K562 (cell line): ENCODE data around the gene IFNGR2. TPM values are rescaled to one million over a fixed set of nuclear protein-coding genes. Genes with fewer than 3 reads are reported as not detected.

Experiments
- ATAC-seq: fragments of 200-7000 bp; cut with Tn5 transposase; 3 replicates; pipeline ENCODE4 v1.9.1; 2020; ENCODE audit warnings: moderate library complexity
- BruUV-seq: library from RNA; stranded (reverse); fragments of 400-500 nt; replicated peaks from 2 replicates; lab custom pipeline; 2021; lab: Mats Ljungman, UMichigan
- CTCF ChIA-PET: fragments of 300-600 bp; formaldehyde crosslinking; extraction: SDS; loops from one replicate; lab custom pipeline; 2021; ENCODE audit warnings: low intra/inter-chr PET ratio; lab: Yijun Ruan, JAX
- POLR2A ChIA-PET: fragments of 300-600, 350-650 bp; sonication (Branson Sonifier 250); formaldehyde crosslinking; extraction: SDS; loops from one replicate; lab custom pipeline; 2021; ENCODE audit warnings: antibody characterized with exemption, inconsistent platforms; lab: Yijun Ruan, JAX
- DNase-seq, 4 experiments: peaks; one replicate each; pipeline versions ENCODE4 v3.0.0 to v3.0.0-alpha.2; 2011 to 2018; ENCODE audit warnings: low spot score in 3 of 4, mixed read lengths in 3 of 4; ENCODE audit errors: extremely low read depth in 1 of 4
- FAIRE-seq: peaks from 2 replicates; lab custom pipeline; 2011; peaks lifted over from hg19 to GRCh38; lab: Jason Lieb, UNC
- H2AFZ ChIP-seq: 2 replicates; pipeline ENCODE4 v1.6.0; 2011; ENCODE audit warnings: low read depth, low read length, control low read depth, inconsistent platforms
- H3K27ac ChIP-seq: fragments of 200-600 bp; 3 replicates; pipeline ENCODE4 v1.8.0; 2011; ENCODE audit warnings: low read depth, mild to moderate bottlenecking, control low read depth, inconsistent platforms, low read length, moderate library complexity, mixed read lengths; ENCODE audit errors: extremely low read depth
- H3K27me3 ChIP-seq, 2 experiments: fragments of 300-600 bp in 1 of 2; 2 replicates in 1 of 2; 3 replicates in 1 of 2; pipeline versions ENCODE4 v1.6.0 to v1.8.0; 2011; ENCODE audit warnings: inconsistent platforms in 2 of 2, low read length in 2 of 2, mild to moderate bottlenecking in 1 of 2, mixed read lengths in 1 of 2, moderate library complexity in 1 of 2; ENCODE audit not compliant: control insufficient read depth in 2 of 2, insufficient read depth in 2 of 2
- H3K36me3 ChIP-seq: fragments of 300-600 bp; 3 replicates; pipeline ENCODE4 v1.8.0; 2011; ENCODE audit warnings: mild to moderate bottlenecking, low read length, inconsistent platforms; ENCODE audit not compliant: control insufficient read depth, insufficient read depth
- H3K4me1 ChIP-seq, 2 experiments: fragments of 200-600 bp in 1 of 2; replicated peaks in 1 of 2; 2 replicates in 1 of 2; 3 replicates in 1 of 2; pipeline versions ENCODE4 v1.5.1 to v1.8.0; 2011; ENCODE audit warnings: inconsistent platforms in 2 of 2, low read length in 2 of 2, mild to moderate bottlenecking in 1 of 2, mixed read lengths in 1 of 2, moderate library complexity in 1 of 2; ENCODE audit not compliant: control insufficient read depth in 2 of 2, insufficient read depth in 2 of 2
- H3K4me2 ChIP-seq: 2 replicates; pipeline ENCODE4 v1.6.1; 2011; ENCODE audit warnings: low read length, control low read depth, inconsistent platforms, mixed read lengths; ENCODE audit not compliant: insufficient read depth
- H3K4me3 ChIP-seq: fragments of 200-600 bp; sonication (generic), shearing (Covaris generic); 2 replicates; pipeline ENCODE4 v1.5.1; 2016; ENCODE audit warnings: control low read depth, inconsistent platforms
- H3K79me2 ChIP-seq: fragments of 200-600 bp; 3 replicates; pipeline ENCODE4 v1.8.0; 2011; ENCODE audit warnings: low read length, inconsistent platforms; ENCODE audit not compliant: control insufficient read depth, insufficient read depth
- H3K9ac ChIP-seq, 2 experiments: 2 replicates each; pipeline versions ENCODE4 v1.6.0 to v1.6.1; 2011; ENCODE audit warnings: low read depth in 2 of 2, low read length in 2 of 2, control low read depth in 1 of 2, inconsistent platforms in 1 of 2, mild to moderate bottlenecking in 1 of 2, mixed read lengths in 1 of 2; ENCODE audit not compliant: insufficient read depth in 1 of 2
- H3K9me1 ChIP-seq: one replicate; pipeline ENCODE4 v1.6.0; 2011; ENCODE audit warnings: inconsistent platforms, mild to moderate bottlenecking, low read length, moderate library complexity; ENCODE audit not compliant: control insufficient read depth, insufficient read depth
- H3K9me3 ChIP-seq: replicated peaks from 2 replicates; pipeline ENCODE4 v1.5.1; 2011; ENCODE audit warnings: low read depth, low read length, inconsistent platforms; ENCODE audit not compliant: control insufficient read depth, insufficient read depth
- H4K20me1 ChIP-seq: replicated peaks from 2 replicates; pipeline ENCODE4 v1.6.1; 2011; ENCODE audit warnings: low read length, inconsistent platforms, mixed read lengths; ENCODE audit not compliant: control insufficient read depth, insufficient read depth
- ARID3B ChIP-seq: fragments of 250-450 bp; sonication (Bioruptor Pico); IDR thresholded peaks from 2 replicates; pipeline ENCODE4 v1.4.0; 2020; ENCODE audit warnings: borderline replicate concordance
- CBFB ChIP-seq: sonication (generic); formaldehyde crosslinking; IDR thresholded peaks from 2 replicates; pipeline ENCODE4 v1.4.0; 2020; ENCODE audit warnings: mild to moderate bottlenecking, missing genetic modification reagents
- HDAC8 ChIP-seq: fragments of 450-650 bp; IDR thresholded peaks from 2 replicates; pipeline ENCODE4 v1.6.1; 2016; ENCODE audit warnings: mild to moderate bottlenecking, missing genetic modification characterization, moderate library complexity, missing compliant biosample characterization
- HMG20A ChIP-seq: fragments of 450-650 bp; formaldehyde crosslinking; conservative IDR thresholded peaks from 2 replicates; pipeline ENCODE4 v1.4.0; 2020; ENCODE audit warnings: mild to moderate bottlenecking, mixed read lengths
- MECOM ChIP-seq: fragments of 250-450 bp; sonication (Bioruptor Pico); IDR thresholded peaks from 2 replicates; pipeline ENCODE4 v1.8.0; 2022; ENCODE audit warnings: inconsistent platforms
- PHTF2 ChIP-seq: fragments of 250-450 bp; sonication (Bioruptor Pico); IDR thresholded peaks from 2 replicates; pipeline ENCODE4 v1.5.0; 2021; ENCODE audit warnings: mild to moderate bottlenecking
- POLR2H ChIP-seq: IDR thresholded peaks from 2 replicates; pipeline ENCODE4 v1.6.1; 2016; ENCODE audit warnings: missing genetic modification characterization, low read depth, mild to moderate bottlenecking, control low read depth, missing compliant biosample characterization, moderate library complexity
- TCFL5 ChIP-seq: fragments of 250-450 bp; sonication (Bioruptor Pico); conservative IDR thresholded peaks from 2 replicates; pipeline ENCODE4 v1.6.1; 2021; ENCODE audit warnings: mild to moderate bottlenecking, moderate library complexity, matching md5 sums
- THRB ChIP-seq: fragments of 450-650 bp; formaldehyde crosslinking; conservative IDR thresholded peaks from 2 replicates; pipeline ENCODE4 v1.4.0; 2022; ENCODE audit warnings: mild to moderate bottlenecking, missing genetic modification characterization
- ZNF174 ChIP-seq: fragments of 250-450 bp; sonication (Bioruptor Pico); IDR thresholded peaks from 2 replicates; pipeline ENCODE4 v1.4.0; 2020; ENCODE audit warnings: mild to moderate bottlenecking
- ZNF318 ChIP-seq, 2 experiments: fragments of 450-650 bp; IDR thresholded peaks; 2 replicates each; pipeline ENCODE4 v1.6.1; 2016; ENCODE audit warnings: mild to moderate bottlenecking in 2 of 2, borderline replicate concordance in 1 of 2, low read depth in 1 of 2, moderate library complexity in 1 of 2
- ZNF699 ChIP-seq: fragments of 250-450 bp; sonication (Bioruptor Pico); IDR thresholded peaks from 2 replicates; pipeline ENCODE4 v1.8.0; 2021; ENCODE audit warnings: mild to moderate bottlenecking, moderate library complexity; ENCODE audit not compliant: insufficient replicate concordance
- WGBS: fragments of 100-300 bp; shearing (Covaris generic); methylation state at CpG from one replicate; pipeline ENCODE4 v1.1.6; 2016; ENCODE audit warnings: low coverage, mixed read lengths; ENCODE audit not compliant: insufficient coverage; ENCODE audit errors: missing lambda C conversion rate; 5-methylcytosine and 5-hydroxymethylcytosine counted together
- in situ Hi-C: fragments of 300-500 bp; cut with MboI; formaldehyde crosslinking; loops from 4 replicates; pipeline ENCODE4 v1.15.0; 2018; ENCODE audit warnings: inconsistent platforms, mixed read lengths
- intact Hi-C: fragments of 100-400 bp; cut with micrococcal nuclease; formaldehyde crosslinking; loops from 2 replicates; pipeline ENCODE4 v1.14.2; 2022
- polyA plus RNA-seq, 8 experiments: library from polyadenylated mRNA; depleted of rRNA in 4 of 8; stranded (reverse) in 5 of 8; unstranded in 3 of 8; fragments of >200 nt; fragmentation: Nextera tagmentation in 2 of 8; fragmentation: Illumina TruSeq in 1 of 8; extraction: Ambion mirVana in 2 of 8; extraction: Trizol in 1 of 8; gene quantifications; 2 replicates each; pipeline versions ENCODE4 v1.2.1 to v1.2.3, GENCODE V29; 2011 to 2014; ENCODE audit warnings: inconsistent platforms in 1 of 8, missing spikeins in 1 of 8
- total RNA-seq, 7 experiments: library from RNA; depleted of rRNA in 6 of 7; stranded (reverse); fragments of >200 nt in 6 of 7; fragmentation: Illumina TruSeq in 2 of 7; extraction: Trizol in 2 of 7; gene quantifications; 2 replicates each; pipeline versions ENCODE4 v1.2.1 to v1.2.3, GENCODE V29; 2011 to 2021; ENCODE audit warnings: low replicate concordance in 1 of 7

The IFNGR2 gene
- total and polyA plus RNA-seq, 9 of the 15 experiments (the other 6 are each of a cell fraction or from before 2014, with no cell fraction given) = 6.7 to 58.0 (median 28.5) TPM

GRCh38 chr21:33368576-33368975, 34.6 kb upstream of the IFNGR2 start:
- Histone ChIP-seq H3K27ac (no peak overlapping the region), H4K20me1 (no peaks in the 10 kb centered on the region), H3K4me3 (no peak overlapping the region), H3K79me2 (no peaks in the 10 kb centered on the region), H3K9me3 (peaks cover 17% of the 10 kb centered on the region), H3K27me3 (no peaks in the 10 kb centered on the region), H3K4me1 (peaks cover 4 to 9% of the 10 kb centered on the region in 2 experiments; a peak in 3 of 5 replicates), H3K9ac (no peak overlapping the region), H3K9me1 (no peaks in the 10 kb centered on the region), H2AFZ (no peak overlapping the region), H3K36me3 (no peaks in the 10 kb centered on the region), H3K4me2 (no peak overlapping the region)
- FAIRE-seq (no peak), DNase-seq (no peak), ATAC-seq (no peak)
- CTCF ChIA-PET = no interaction called here
- 49% methylated on average over 3 of the region's 3 CpGs for WGBS
- intact Hi-C loops = no loop called here
- in situ Hi-C loops = no loop called here
- POLR2A ChIA-PET = interaction anchor here (0.6 to 1.5 kb wide), 4 partner anchors 11 to 43 kb away, joined by 3 to 6 read pairs (median 3); partner anchors contain the start of gene IFNAR1
- no TSS peak for BruUV-seq
- TF ChIP-seq POLR2H (no peak), THRB (CRISPR knock-in tag) (no peak), MECOM (CRISPR knock-in tag) (no peak), ZNF318 (IDR thresholded peaks at IDR 0.05; ENCODE audit: borderline replicate concordance in 1 of 2, low read depth in 1 of 2) (no peak), HMG20A (CRISPR knock-in tag) (no peak), TCFL5 (no peak), ZNF174 (CRISPR knock-in tag) (no peak), HDAC8 (tag) (no peak), ARID3B (CRISPR knock-in tag) (no peak), CBFB (CRISPR knock-in tag) (no peak), ZNF699 (CRISPR knock-in tag) (no peak), PHTF2 (CRISPR knock-in tag) (no peak)
